ENCODE results near the gene BATF.
"Not testable (repeated sequence)": the region's sequence is repeated elsewhere in the genome, so short reads cannot be mapped to it uniquely, and the experiment has no call there.

Gene BATF, protein sequence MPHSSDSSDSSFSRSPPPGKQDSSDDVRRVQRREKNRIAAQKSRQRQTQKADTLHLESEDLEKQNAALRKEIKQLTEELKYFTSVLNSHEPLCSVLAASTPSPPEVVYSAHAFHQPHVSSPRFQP

DNA sequence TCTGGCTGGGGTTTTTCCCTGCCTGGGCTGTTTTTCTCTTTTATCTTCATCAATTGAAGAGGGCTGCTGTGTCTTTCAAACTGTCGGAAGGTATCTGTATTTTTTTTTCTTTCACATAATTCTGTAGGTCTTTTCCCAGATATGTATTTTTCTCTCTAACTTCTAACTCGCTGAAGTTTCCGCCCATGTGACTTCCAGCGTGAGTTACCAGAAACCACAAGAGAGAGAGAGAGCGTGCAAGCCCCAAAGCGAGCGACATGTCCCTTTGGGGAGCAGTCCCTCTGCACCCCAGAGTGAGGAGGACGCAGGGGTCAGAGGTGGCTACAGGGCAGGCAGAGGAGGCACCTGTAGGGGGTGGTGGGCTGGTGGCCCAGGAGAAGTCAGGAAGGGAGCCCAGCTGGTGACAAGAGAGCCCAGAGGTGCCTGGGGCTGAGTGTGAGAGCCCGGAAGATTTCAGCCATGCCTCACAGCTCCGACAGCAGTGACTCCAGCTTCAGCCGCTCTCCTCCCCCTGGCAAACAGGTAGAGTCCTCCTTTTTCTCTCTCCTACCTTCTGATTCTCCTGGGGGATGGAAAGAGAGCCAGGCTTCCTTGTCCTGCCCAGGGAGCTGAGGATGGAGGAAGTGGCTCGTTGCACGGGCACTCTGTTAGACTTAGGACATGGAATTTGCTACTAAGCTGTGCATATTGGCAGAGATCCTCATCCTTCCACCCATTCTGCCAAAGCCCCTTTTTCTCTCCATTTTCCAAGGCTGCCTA lies at the start of gene BATF:
TSS of gene BATF (plus strand) at position 246 of the 759 bp plus-strand sequence. CDS start at position 460, 214 bp downstream.
- no peak for DNase-seq (ENCODE audit: low read depth, low spot score)
- H3K27ac ChIP-seq (ENCODE audit: low read length), result no peak within 1 kb of the TSS
- no peaks in the 10 kb centered on the region for H3K9me3 ChIP-seq (ENCODE audit: control insufficient read depth, insufficient read depth, low read length)
- H3K4me3 ChIP-seq (ENCODE audit: low read length), result no peak within 1 kb of the TSS
- H3K4me1 ChIP-seq (ENCODE audit: control insufficient read depth, insufficient read depth, low read length), result no peaks in the 10 kb centered on the region
- no peaks in the 10 kb centered on the region for H3K27me3 ChIP-seq (ENCODE audit: control insufficient read depth, insufficient read depth, low read length)
- H3K36me3 ChIP-seq (ENCODE audit: control insufficient read depth, insufficient read depth, low read length), result no peaks in the 10 kb centered on the region
- WGBS (ENCODE audit: insufficient coverage, insufficient read length), result no CpG with 5 or more reads among the region's 13 CpGs

DNA sequence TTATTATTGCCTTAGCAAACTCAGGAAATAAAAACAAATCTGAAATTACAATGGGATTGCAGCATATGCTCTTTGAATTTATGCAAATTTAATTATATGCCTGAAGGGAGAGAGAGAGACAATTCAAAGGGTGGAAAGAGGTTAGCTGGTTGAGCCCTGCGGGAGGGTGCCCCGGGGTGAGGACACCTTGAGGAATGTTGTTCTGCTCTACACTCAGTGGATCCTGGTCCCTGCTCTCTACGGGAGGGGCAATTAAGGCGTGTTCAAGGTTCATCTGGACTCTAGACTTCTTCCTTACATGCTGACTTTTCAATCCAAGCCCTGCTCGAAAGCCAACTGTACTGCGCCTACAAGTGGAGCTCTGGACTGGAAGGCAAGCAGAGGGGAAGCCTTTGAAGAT lies 48.1 kb upstream of the BATF start:
- DNase-seq (ENCODE audit: low read depth, low spot score); H3K4me3 ChIP-seq (ENCODE audit: low read length); H3K4me1 ChIP-seq (ENCODE audit: control insufficient read depth, insufficient read depth, low read length); H3K9me3 ChIP-seq (ENCODE audit: control insufficient read depth, insufficient read depth, low read length); H3K27ac ChIP-seq (ENCODE audit: low read length); H3K36me3 ChIP-seq (ENCODE audit: control insufficient read depth, insufficient read depth, low read length); H3K27me3 ChIP-seq (ENCODE audit: control insufficient read depth, insufficient read depth, low read length): not testable (repeated sequence)
- WGBS (ENCODE audit: insufficient coverage, insufficient read length), result no CpG with 5 or more reads among the region's 6 CpGs

DNA sequence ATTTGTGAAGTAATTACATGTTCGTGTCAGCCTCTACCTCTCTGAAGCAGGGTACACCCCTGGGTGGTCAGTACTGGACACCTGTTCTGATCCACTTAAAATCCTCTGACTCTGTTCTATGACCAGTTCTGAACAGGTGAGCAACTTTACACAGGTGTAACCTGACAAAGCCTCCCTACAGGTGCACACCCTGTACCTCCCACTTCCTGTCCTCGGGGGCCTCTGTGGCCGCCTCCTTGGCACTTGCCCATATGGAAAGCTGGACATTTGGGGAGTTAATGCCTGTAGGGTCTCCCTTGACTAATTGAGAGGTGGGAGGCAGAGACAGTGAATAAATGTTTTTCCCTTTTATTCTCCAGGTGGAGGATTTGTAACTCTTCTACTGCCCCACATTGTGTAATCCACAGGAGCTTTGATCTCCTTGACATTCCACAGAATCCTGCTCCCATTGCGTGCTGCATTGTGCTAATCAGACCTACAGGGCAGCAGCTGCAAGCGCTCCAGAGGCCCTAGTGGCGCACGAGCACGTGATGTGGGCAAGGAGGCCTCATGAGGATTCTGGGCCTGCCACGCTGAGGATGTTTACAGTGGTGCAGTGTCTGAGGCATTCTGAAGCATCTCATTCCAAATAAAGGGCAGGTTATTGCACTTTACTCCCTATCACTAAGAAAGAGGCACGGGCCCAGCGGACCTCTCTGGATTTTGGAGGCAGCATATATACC lies 45.8 kb upstream of the BATF start:
- Histone ChIP-seq H3K4me3 (ENCODE audit: low read length) (no peak overlapping the region), H3K36me3 (ENCODE audit: control insufficient read depth, insufficient read depth, low read length) (no peaks in the 10 kb centered on the region), H3K27ac (ENCODE audit: low read length) (no peak overlapping the region), H3K4me1 (ENCODE audit: control insufficient read depth, insufficient read depth, low read length) (peaks cover 1% of the 10 kb centered on the region; the same call in 1 of the 2 replicates), H3K27me3 (ENCODE audit: control insufficient read depth, insufficient read depth, low read length) (no peaks in the 10 kb centered on the region), H3K9me3 (ENCODE audit: control insufficient read depth, insufficient read depth, low read length) (no peaks in the 10 kb centered on the region)
- no peak for DNase-seq (ENCODE audit: low read depth, low spot score)
- WGBS (ENCODE audit: insufficient coverage, insufficient read length), result no CpG with 5 or more reads among the region's 11 CpGs

DNA sequence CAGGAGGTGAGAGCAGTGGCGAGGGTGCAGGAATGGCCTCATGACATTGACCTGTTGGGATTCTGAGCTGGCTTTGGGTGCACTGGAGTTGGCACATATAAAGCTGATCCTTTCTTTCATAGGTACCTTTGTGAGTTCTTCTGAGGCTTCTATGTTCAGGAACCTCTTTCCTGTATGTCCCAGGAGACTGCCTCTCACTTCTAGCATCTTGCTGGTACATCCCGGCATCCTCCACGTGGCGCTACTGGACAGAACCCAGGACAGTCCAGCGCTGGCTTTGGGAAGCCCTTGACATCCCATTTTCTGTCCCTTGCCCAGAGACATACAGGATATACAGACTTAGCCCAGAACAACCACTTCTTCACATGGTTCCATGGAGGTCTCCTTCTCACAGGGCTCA lies 44.4 kb upstream of the BATF start:
- H3K4me1 ChIP-seq (ENCODE audit: control insufficient read depth, insufficient read depth, low read length), result peaks cover 1% of the 10 kb centered on the region; the same call in 1 of the 2 replicates
- no peaks in the 10 kb centered on the region for H3K27me3 ChIP-seq (ENCODE audit: control insufficient read depth, insufficient read depth, low read length)
- no peak overlapping the region for H3K4me3 ChIP-seq (ENCODE audit: low read length)
- no CpG with 5 or more reads among the region's 5 CpGs for WGBS (ENCODE audit: insufficient coverage, insufficient read length)
- no peaks in the 10 kb centered on the region for H3K9me3 ChIP-seq (ENCODE audit: control insufficient read depth, insufficient read depth, low read length)
- no peak for DNase-seq (ENCODE audit: low read depth, low spot score)
- no peak overlapping the region for H3K27ac ChIP-seq (ENCODE audit: low read length)
- no peaks in the 10 kb centered on the region; the same call in 1 of the 2 replicates for H3K36me3 ChIP-seq (ENCODE audit: control insufficient read depth, insufficient read depth, low read length)

DNA sequence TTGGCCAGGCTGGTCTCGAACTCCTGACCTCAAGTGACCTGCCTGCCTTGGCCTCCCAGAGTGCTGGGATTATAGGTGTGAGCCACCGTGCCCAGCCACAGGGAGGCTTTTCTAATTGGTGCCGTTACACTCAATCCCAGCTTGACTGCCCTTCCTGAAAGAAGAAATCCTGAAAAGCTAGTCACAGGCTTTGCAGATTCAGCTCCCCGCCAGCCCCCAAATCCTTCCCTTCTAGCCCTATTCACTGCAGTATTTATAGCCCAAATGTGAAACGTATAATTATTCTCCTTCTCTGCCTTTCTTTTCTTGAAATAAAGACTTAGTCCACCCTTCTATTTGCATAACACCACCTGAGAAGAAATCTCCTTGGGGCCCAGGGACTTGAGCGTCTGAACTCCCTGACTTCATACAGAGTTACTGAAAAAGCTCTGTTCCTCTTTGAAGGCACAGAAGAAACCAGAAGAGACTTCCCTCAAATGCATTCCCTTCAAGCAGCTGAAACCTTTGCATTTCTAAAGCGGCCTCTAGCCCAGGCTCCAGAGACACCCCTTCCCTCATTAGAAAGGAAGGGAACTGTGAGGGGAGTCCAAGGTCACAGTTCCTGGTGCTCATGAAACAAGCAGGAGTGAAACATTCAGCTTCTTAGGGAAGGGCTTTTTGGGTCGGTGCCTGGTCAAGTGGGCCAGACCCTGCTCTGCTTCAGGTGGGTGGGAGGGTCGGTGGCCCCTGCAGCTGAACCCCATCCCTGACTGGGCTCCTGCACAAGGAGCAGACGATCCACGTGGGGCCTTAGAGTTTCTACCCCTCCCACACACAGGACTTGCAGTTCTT lies 42.3 kb upstream of the BATF start:
- Histone ChIP-seq H3K9me3 (ENCODE audit: control insufficient read depth, insufficient read depth, low read length) (no peaks in the 10 kb centered on the region), H3K36me3 (ENCODE audit: control insufficient read depth, insufficient read depth, low read length) (no peaks in the 10 kb centered on the region; the same call in 1 of the 2 replicates), H3K27ac (ENCODE audit: low read length) (no peak overlapping the region), H3K4me1 (ENCODE audit: control insufficient read depth, insufficient read depth, low read length) (peaks cover 1% of the 10 kb centered on the region; the same call in 1 of the 2 replicates), H3K4me3 (ENCODE audit: low read length) (no peak overlapping the region), H3K27me3 (ENCODE audit: control insufficient read depth, insufficient read depth, low read length) (no peaks in the 10 kb centered on the region)
- WGBS (ENCODE audit: insufficient coverage, insufficient read length), result no CpG with 5 or more reads among the region's 11 CpGs
- DNase-seq (ENCODE audit: low read depth, low spot score), result peak; percentile 48

DNA sequence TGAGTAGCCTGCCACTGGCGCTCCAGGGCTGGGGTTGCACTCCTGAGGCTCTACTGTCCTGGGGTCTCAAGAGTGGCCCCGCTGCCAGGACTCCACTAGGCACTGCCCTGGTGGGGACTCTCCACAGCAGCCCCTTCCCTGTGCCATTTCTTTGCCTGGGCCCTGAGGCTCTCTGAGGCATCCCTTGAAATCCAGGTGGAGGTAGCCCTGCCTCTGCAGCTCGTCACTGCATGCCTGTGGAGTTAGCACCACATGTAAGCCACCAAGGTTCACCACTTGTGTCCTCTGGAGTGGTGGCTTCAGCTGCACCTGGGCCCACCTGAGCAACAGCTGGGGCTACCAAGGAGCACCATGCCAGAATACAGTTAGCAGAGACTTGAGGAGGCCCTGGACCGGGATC lies 39.9 kb upstream of the BATF start:
- H3K36me3 ChIP-seq (ENCODE audit: control insufficient read depth, insufficient read depth, low read length), result no peaks in the 10 kb centered on the region; the same call in 1 of the 2 replicates
- H3K4me3 ChIP-seq (ENCODE audit: low read length), result no peak overlapping the region
- no peak for DNase-seq (ENCODE audit: low read depth, low spot score)
- WGBS (ENCODE audit: insufficient coverage, insufficient read length), result no CpG with 5 or more reads among the region's 4 CpGs
- peaks cover 1% of the 10 kb centered on the region; the same call in 1 of the 2 replicates for H3K4me1 ChIP-seq (ENCODE audit: control insufficient read depth, insufficient read depth, low read length)
- no peak overlapping the region for H3K27ac ChIP-seq (ENCODE audit: low read length)
- no peaks in the 10 kb centered on the region for H3K27me3 ChIP-seq (ENCODE audit: control insufficient read depth, insufficient read depth, low read length)
- no peaks in the 10 kb centered on the region for H3K9me3 ChIP-seq (ENCODE audit: control insufficient read depth, insufficient read depth, low read length)

DNA sequence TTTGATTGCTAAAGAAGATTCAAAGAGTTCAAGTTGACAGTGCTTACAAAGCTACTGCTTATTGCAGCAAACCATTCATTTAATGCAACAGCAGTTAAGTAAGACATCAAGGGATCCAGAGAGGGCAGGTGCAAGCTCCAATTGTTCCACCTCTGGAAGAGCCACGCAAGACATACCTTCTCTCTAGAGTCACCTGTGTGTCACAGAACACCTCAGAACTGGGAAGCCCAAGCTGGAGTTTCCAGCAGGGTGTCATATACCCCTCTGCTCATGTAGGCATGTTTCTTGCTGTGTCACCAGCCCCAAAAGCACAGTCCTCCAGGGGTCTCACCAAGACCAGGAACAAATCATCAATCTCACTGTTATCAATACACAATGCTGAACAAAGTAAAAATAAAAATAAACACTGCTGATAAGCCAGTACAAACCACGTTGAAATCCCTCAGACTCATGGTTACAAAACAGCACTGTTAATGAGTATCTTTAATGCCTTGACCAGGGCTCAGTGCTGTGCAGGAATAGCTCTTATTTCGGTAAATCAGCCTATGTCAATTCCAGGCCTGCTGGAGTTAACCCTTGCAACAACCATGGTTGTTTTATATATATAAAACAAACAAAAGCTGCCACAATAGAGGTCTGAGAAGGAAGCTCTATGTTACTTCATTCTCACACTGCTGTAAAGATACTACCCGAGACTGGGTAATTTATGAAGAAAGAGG lies 37.4 kb upstream of the BATF start:
- no CpG with 5 or more reads among the region's 4 CpGs for WGBS (ENCODE audit: insufficient coverage, insufficient read length)
- Histone ChIP-seq H3K9me3 (ENCODE audit: control insufficient read depth, insufficient read depth, low read length) (no peaks in the 10 kb centered on the region), H3K36me3 (ENCODE audit: control insufficient read depth, insufficient read depth, low read length) (no peaks in the 10 kb centered on the region; the same call in 1 of the 2 replicates), H3K4me1 (ENCODE audit: control insufficient read depth, insufficient read depth, low read length) (peaks cover 1% of the 10 kb centered on the region; the same call in 1 of the 2 replicates), H3K27me3 (ENCODE audit: control insufficient read depth, insufficient read depth, low read length) (no peaks in the 10 kb centered on the region), H3K4me3 (ENCODE audit: low read length) (no peak overlapping the region), H3K27ac (ENCODE audit: low read length) (no peak overlapping the region)
- DNase-seq (ENCODE audit: low read depth, low spot score), result no peak

DNA sequence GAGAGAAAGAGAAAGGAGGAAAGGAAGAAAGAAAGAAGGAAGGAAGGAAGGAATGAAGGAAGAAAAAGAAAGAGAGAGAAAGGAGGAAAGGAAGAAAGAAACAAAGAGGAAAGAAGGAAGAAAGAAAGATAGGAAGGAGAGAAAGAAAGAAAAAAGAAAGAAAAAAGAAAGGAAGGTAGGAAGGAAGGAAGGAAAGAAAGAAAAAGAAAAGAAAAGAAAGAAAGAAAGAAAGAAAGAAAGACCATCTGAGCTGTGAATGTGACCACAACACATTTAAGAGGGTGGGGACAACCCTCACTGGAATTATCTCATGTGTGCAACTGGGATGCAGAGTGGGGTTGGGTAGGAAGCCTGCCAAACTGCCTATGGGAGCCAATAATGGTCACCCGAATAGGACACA lies 36.0 kb upstream of the BATF start:
- no CpG with 5 or more reads among the region's 1 CpG for WGBS (ENCODE audit: insufficient coverage, insufficient read length)
- Histone ChIP-seq H3K9me3 (ENCODE audit: control insufficient read depth, insufficient read depth, low read length) (no peaks in the 10 kb centered on the region), H3K27me3 (ENCODE audit: control insufficient read depth, insufficient read depth, low read length) (no peaks in the 10 kb centered on the region), H3K27ac (ENCODE audit: low read length) (no peak overlapping the region), H3K4me1 (ENCODE audit: control insufficient read depth, insufficient read depth, low read length) (no peaks in the 10 kb centered on the region), H3K36me3 (ENCODE audit: control insufficient read depth, insufficient read depth, low read length) (no peaks in the 10 kb centered on the region; the same call in 1 of the 2 replicates), H3K4me3 (ENCODE audit: low read length) (no peak overlapping the region)
- no peak for DNase-seq (ENCODE audit: low read depth, low spot score)

DNA sequence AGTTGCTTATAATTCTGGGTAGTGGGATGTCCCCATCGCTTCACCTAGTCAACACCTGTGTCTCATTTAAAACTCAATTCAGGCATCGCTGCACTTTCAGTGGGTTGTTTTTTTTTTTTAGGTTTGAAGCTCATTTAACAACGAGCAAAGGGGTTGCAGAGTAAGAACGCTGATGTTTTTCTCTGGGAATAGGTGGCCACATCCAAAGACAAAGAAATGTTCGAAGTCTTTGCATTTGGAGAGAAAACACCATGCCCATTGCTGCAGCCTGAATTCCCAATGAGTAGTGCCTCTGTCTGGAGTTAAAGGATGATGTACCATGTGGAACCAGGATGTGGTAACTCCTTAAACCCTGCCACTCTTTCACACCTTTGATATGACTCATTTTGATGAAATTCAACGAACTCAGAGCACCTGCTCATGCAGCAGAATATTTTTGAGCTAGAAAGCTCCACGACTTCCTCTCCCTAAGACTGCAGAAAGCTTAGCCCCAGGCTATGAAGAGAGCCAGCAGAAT lies 35.1 kb upstream of the BATF start:
- no peak for DNase-seq (ENCODE audit: low read depth, low spot score)
- no CpG with 5 or more reads among the region's 7 CpGs for whole genome bisulfite sequencing (ENCODE audit: insufficient coverage, insufficient read length)
- Histone ChIP-seq H3K4me1 (ENCODE audit: control insufficient read depth, insufficient read depth, low read length) (no peaks in the 10 kb centered on the region), H3K9me3 (ENCODE audit: control insufficient read depth, insufficient read depth, low read length) (no peaks in the 10 kb centered on the region), H3K4me3 (ENCODE audit: low read length) (no peak overlapping the region), H3K36me3 (ENCODE audit: control insufficient read depth, insufficient read depth, low read length) (no peaks in the 10 kb centered on the region; the same call in 1 of the 2 replicates), H3K27ac (ENCODE audit: low read length) (no peak overlapping the region), H3K27me3 (ENCODE audit: control insufficient read depth, insufficient read depth, low read length) (no peaks in the 10 kb centered on the region)
